Measurements from ENCODE around the gene PCA3. TPM values are rescaled to one million over a fixed set of nuclear protein-coding genes. Genes with fewer than 3 reads are reported as not detected.

Gene PCA3
- total RNA-seq, 1 donor from 2014 or later, result not detected

- H3K4me1 Mint-ChIP-seq, result peaks cover 2% of the 10 kb centered on the region
- ATAC-seq (ENCODE audit: low read depth) (no peak), DNase-seq (no peak)
- peaks cover 22% of the 10 kb centered on the region for H3K27me3 Mint-ChIP-seq
- H3K4me3 Mint-ChIP-seq, result no peak overlapping the region
- intact Hi-C loops (cut with micrococcal nuclease), result no loop called here
- no peak overlapping the region for H3K27ac Mint-ChIP-seq
- no peaks in the 10 kb centered on the region for H3K36me3 Mint-ChIP-seq (ENCODE audit: low read depth)
- TF ChIP-seq CTCF (IDR thresholded peaks at IDR 0.05), result no peak
- ChIA-PET CTCF (no interaction called here), POLR2A (no interaction called here)
- no peaks in the 10 kb centered on the region for H3K9me3 Mint-ChIP-seq
Measured at GRCh38 chr9:76720245-76720644, 44.0 kb upstream of the PCA3 start.

GRCh38 chr9:76725011-76725546, 39.2 kb upstream of the PCA3 start:
- ChIA-PET POLR2A (no interaction called here), CTCF (no interaction called here)
- H3K4me3 Mint-ChIP-seq, result no peak overlapping the region
- peaks cover 8% of the 10 kb centered on the region for H3K27me3 Mint-ChIP-seq
- ATAC-seq (ENCODE audit: low read depth) (no peak), DNase-seq (no peak)
- H3K4me1 Mint-ChIP-seq, result no peaks in the 10 kb centered on the region
- H3K36me3 Mint-ChIP-seq (ENCODE audit: low read depth), result no peaks in the 10 kb centered on the region
- H3K27ac Mint-ChIP-seq, result no peak overlapping the region
- H3K9me3 Mint-ChIP-seq, result no peaks in the 10 kb centered on the region
- TF ChIP-seq CTCF (IDR thresholded peaks at IDR 0.05), result no peak
- intact Hi-C loops (cut with micrococcal nuclease), result no loop called here

- H3K4me3 Mint-ChIP-seq, result no peak overlapping the region
- peaks cover 11% of the 10 kb centered on the region for H3K27me3 Mint-ChIP-seq
- ChIA-PET CTCF (no interaction called here), POLR2A (no interaction called here)
- no peak for DNase-seq
- H3K27ac Mint-ChIP-seq, result no peak overlapping the region
- ATAC-seq (ENCODE audit: low read depth), result no peak
- no peak for TF ChIP-seq CTCF (IDR thresholded peaks at IDR 0.05)
- H3K4me1 Mint-ChIP-seq, result no peaks in the 10 kb centered on the region
- H3K36me3 Mint-ChIP-seq (ENCODE audit: low read depth), result no peaks in the 10 kb centered on the region
- intact Hi-C loops (cut with micrococcal nuclease), result no loop called here
- H3K9me3 Mint-ChIP-seq, result no peaks in the 10 kb centered on the region
Measured at GRCh38 chr9:76725885-76726284, 38.4 kb upstream of the PCA3 start.

GRCh38 chr9:76729116-76729515, 35.1 kb upstream of the PCA3 start:
- intact Hi-C loops (cut with micrococcal nuclease), result no loop called here
- CTCF ChIA-PET, result no interaction called here

GRCh38 chr9:76729980-76730737, 34.1 kb upstream of the PCA3 start:
- TF ChIP-seq CTCF (IDR thresholded peaks at IDR 0.05), result no peak
- Mint-ChIP-seq H3K27me3 (peaks cover 7% of the 10 kb centered on the region), H3K9me3 (no peaks in the 10 kb centered on the region), H3K4me1 (no peaks in the 10 kb centered on the region), H3K4me3 (no peak overlapping the region), H3K36me3 (ENCODE audit: low read depth) (no peaks in the 10 kb centered on the region), H3K27ac (no peak overlapping the region)
- intact Hi-C loops (cut with micrococcal nuclease), result no loop called here
- no peak for DNase-seq
- ATAC-seq (ENCODE audit: low read depth), result no peak
- ChIA-PET POLR2A (no interaction called here), CTCF (no interaction called here)

More at GRCh38 chr9:76729116-76729515, 35.1 kb upstream of the PCA3 start:
- Mint-ChIP-seq H3K27ac (no peak overlapping the region), H3K4me3 (no peak overlapping the region), H3K36me3 (ENCODE audit: low read depth) (no peaks in the 10 kb centered on the region), H3K9me3 (no peaks in the 10 kb centered on the region), H3K4me1 (no peaks in the 10 kb centered on the region), H3K27me3 (peaks cover 9% of the 10 kb centered on the region)
- ATAC-seq (ENCODE audit: low read depth), result no peak
- POLR2A ChIA-PET, result no interaction called here
- no peak for DNase-seq
- no peak for TF ChIP-seq CTCF (IDR thresholded peaks at IDR 0.05)
